ENCODE data around the gene MSANTD7.

DNA sequence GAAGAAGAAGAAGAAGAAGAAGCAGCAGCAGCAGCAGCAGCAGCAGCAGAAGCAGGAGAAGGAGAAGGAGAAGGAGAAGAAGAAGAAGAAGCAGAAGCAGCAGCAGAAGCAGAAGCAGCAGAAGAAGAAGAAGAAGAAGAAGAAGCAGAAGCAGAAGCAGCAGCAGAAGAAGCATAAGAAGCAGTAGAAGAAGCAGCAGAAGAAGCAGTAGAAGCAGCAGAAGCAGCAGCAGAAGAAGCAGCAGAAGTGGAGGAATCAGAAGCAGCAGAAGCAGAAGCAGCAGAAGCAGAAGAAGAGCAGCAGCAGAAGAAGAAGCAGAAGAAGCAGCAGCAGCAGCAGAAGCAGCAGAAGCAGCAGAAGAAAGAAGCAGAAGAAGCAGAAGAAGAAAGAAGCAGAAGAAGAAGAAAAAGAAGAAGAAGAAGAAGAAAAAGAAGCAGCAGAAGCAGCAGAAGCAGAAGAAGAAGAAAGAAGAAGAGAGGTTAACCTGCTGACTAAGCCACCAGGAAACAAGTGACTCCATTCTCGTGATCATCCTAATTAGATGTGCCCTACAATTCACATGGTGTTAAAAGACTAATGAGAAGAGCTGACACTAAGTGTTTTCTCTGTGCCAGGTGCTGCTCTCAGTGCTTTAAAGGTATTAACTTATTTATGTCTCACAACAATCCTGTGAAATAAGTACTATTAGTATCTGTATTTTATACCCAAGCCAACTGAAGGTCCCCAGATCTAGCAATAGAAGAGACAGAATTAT is 11.9 kb upstream of the MSANTD7 start:
- TF ChIP-seq, protein P1, sequence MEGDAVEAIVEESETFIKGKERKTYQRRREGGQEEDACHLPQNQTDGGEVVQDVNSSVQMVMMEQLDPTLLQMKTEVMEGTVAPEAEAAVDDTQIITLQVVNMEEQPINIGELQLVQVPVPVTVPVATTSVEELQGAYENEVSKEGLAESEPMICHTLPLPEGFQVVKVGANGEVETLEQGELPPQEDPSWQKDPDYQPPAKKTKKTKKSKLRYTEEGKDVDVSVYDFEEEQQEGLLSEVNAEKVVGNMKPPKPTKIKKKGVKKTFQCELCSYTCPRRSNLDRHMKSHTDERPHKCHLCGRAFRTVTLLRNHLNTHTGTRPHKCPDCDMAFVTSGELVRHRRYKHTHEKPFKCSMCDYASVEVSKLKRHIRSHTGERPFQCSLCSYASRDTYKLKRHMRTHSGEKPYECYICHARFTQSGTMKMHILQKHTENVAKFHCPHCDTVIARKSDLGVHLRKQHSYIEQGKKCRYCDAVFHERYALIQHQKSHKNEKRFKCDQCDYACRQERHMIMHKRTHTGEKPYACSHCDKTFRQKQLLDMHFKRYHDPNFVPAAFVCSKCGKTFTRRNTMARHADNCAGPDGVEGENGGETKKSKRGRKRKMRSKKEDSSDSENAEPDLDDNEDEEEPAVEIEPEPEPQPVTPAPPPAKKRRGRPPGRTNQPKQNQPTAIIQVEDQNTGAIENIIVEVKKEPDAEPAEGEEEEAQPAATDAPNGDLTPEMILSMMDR (conservative IDR thresholded peaks at IDR 0.05 in 1 of 2, IDR thresholded peaks at IDR 0.05 in 1 of 2; ENCODE audit: extremely low read depth in 1 of 2, insufficient read depth in 1 of 2, low read depth in 1 of 2, low read length in 2 of 2) = no peak
- TF ChIP-seq EZH2 (IDR thresholded peaks at IDR 0.05; ENCODE audit: borderline replicate concordance, low read length) = no peak
